Karpas-422 (cell line): ENCODE measurements around the gene SLC39A11. TPM values are rescaled to one million over a fixed set of nuclear protein-coding genes. Genes with fewer than 3 reads are reported as not detected.
A peak's percentile ranks its signal among the peaks of the same experiment; 100 is the strongest.

ENCODE experiments used
- DNase-seq: peaks from one replicate; pipeline ENCODE4 v3.0.0-alpha.2; 2015
- H2AFZ ChIP-seq: fragments of 200-600 bp; sonication (generic); 2 replicates; pipeline ENCODE4 v1.6.1; 2014; ENCODE audit warnings: antibody characterized with exemption, low read length, mixed read lengths
- H3K27ac ChIP-seq: fragments of 200-600 bp; sonication (generic); 2 replicates; pipeline ENCODE4 v1.5.1; 2014; ENCODE audit warnings: mild to moderate bottlenecking, low read length, moderate library complexity
- H3K27me3 ChIP-seq: fragments of 200-600 bp; sonication (generic); 2 replicates; pipeline ENCODE4 v1.6.1; 2014; ENCODE audit warnings: low read length, mixed read lengths
- H3K36me3 ChIP-seq: fragments of 200-600 bp; sonication (generic); 2 replicates; pipeline ENCODE4 v1.6.1; 2014; ENCODE audit warnings: low read length, mixed read lengths; ENCODE audit not compliant: insufficient read depth
- H3K4me1 ChIP-seq: fragments of 200-600 bp; sonication (generic); 2 replicates; pipeline ENCODE4 v1.6.1; 2014; ENCODE audit warnings: mild to moderate bottlenecking, low read length, mixed read lengths
- H3K4me2 ChIP-seq: fragments of 200-600 bp; sonication (generic); 2 replicates; pipeline ENCODE4 v1.6.1; 2014; ENCODE audit warnings: low read length, low read depth, mild to moderate bottlenecking; ENCODE audit not compliant: poor library complexity, severe bottlenecking
- H3K4me3 ChIP-seq: fragments of 200-600 bp; sonication (generic); 2 replicates; pipeline ENCODE4 v1.5.1; 2014; ENCODE audit warnings: mild to moderate bottlenecking, antibody characterized with exemption, low read length, mixed read lengths
- H3K79me2 ChIP-seq: fragments of 200-600 bp; sonication (generic); 2 replicates; pipeline ENCODE4 v1.6.1; 2014; ENCODE audit warnings: mild to moderate bottlenecking, low read length, mixed read lengths
- H3K9ac ChIP-seq: fragments of 200-600 bp; sonication (generic); 2 replicates; pipeline ENCODE4 v1.6.0; 2014; ENCODE audit warnings: low read length
- H3K9me2 ChIP-seq: fragments of 200-600 bp; sonication (generic), shearing (Covaris generic); replicated peaks from 2 replicates; pipeline ENCODE4 v1.6.0; 2014; ENCODE audit warnings: mild to moderate bottlenecking, low read length, moderate library complexity; ENCODE audit not compliant: insufficient read depth
- H3K9me3 ChIP-seq: fragments of 300-700, 200-600 bp; sonication (generic); 2 replicates; pipeline ENCODE4 v1.6.1; 2014; ENCODE audit warnings: low read length, mixed read lengths
- H4K20me1 ChIP-seq: fragments of 200-600 bp; sonication (generic); 2 replicates; pipeline ENCODE4 v1.6.1; 2014; ENCODE audit warnings: mild to moderate bottlenecking, antibody characterized with exemption, low read length, low read depth; ENCODE audit not compliant: insufficient read depth
- small RNA-seq: library from RNA; depleted of rRNA; stranded (forward); fragments of <200 nt; gene quantifications from one replicate; pipeline ENCODE3, GENCODE V24; 2014
- total RNA-seq: library from RNA; depleted of rRNA; stranded (reverse); fragments of >200 nt; shearing (Covaris generic); gene quantifications from 2 replicates; pipeline ENCODE4 v1.2.3, GENCODE V29; 2014; ENCODE audit warnings: low replicate concordance; rRNA removed

The SLC39A11 gene
- total RNA-seq, 1 experiment from 2014 or later: 49.6 TPM

- H3K79me2 ChIP-seq: no peaks in the 10 kb centered on the region
- no peaks in the 10 kb centered on the region for H3K9me2 ChIP-seq
- no peak overlapping the region for H3K9ac ChIP-seq
- no peaks in the 10 kb centered on the region for H4K20me1 ChIP-seq
- no peak for DNase-seq
- no peaks in the 10 kb centered on the region for H3K27me3 ChIP-seq
- H3K4me1 ChIP-seq: peaks cover 19% of the 10 kb centered on the region
- H3K4me2 ChIP-seq: peak overlapping the region; percentile 23
- no peak overlapping the region for H3K27ac ChIP-seq
- no peaks in the 10 kb centered on the region for H3K36me3 ChIP-seq
- no peaks in the 10 kb centered on the region for H3K9me3 ChIP-seq
- H3K4me3 ChIP-seq: no peak overlapping the region; the same call in 1 of the 2 replicates
- H2AFZ ChIP-seq: no peak overlapping the region
Measured at GRCh38 chr17:72597354-72598087, 495.0 kb downstream of the SLC39A11 start.

Small RNAs within 50 kb of the gene (small RNA-seq; reads per million reads assigned to genes)
- gene RF00422: not detected

Other genes starting within 250 kb of the SLC39A11 start
- gene SSTR2, start 72.3 kb upstream of the SLC39A11 start, total RNA-seq: 20.9 and 25.3 TPM in 2 replicates
- gene COG1, start 100.4 kb upstream of the SLC39A11 start, total RNA-seq: 11.0 and 25.3 TPM in 2 replicates
- not detected in 2 replicates for gene CPSF4L, start 169.2 kb upstream of the SLC39A11 start, total RNA-seq
- gene CDC42EP4, start 219.3 kb upstream of the SLC39A11 start, total RNA-seq: not detected in 2 replicates